Keratinocyte (primary cell): Measurements from ENCODE around the gene KIF24. TPM values are rescaled to one million over a fixed set of nuclear protein-coding genes. Genes with fewer than 3 reads are reported as not detected.

Experiments
- DNase-seq: peaks from one replicate; pipeline ENCODE4 v3.0.0-alpha.2; 2011; ENCODE audit warnings: low read depth, missing footprints, low spot score
- FAIRE-seq: peaks from 2 replicates; lab custom pipeline; 2011; peaks lifted over from hg19 to GRCh38; lab: Jason Lieb, UNC
- H2AFZ ChIP-seq: 2 replicates; pipeline ENCODE4 v1.6.0; 2012; ENCODE audit warnings: low read length, control low read depth, inconsistent platforms; ENCODE audit not compliant: control insufficient read depth
- H3K27ac ChIP-seq: 2 replicates; pipeline ENCODE4 v1.5.1; 2011; ENCODE audit warnings: low read length; ENCODE audit not compliant: control insufficient read depth, insufficient read depth
- H3K27me3 ChIP-seq: 3 replicates; pipeline ENCODE4 v1.6.0; 2011; ENCODE audit warnings: low read length; ENCODE audit not compliant: control insufficient read depth, insufficient read depth; ENCODE audit errors: extremely low read depth
- H3K36me3 ChIP-seq, 2 experiments: 2 replicates in 1 of 2; 3 replicates in 1 of 2; pipeline ENCODE4 v1.5.1; 2011; ENCODE audit warnings: low read length in 2 of 2, mild to moderate bottlenecking in 1 of 2; ENCODE audit not compliant: control insufficient read depth in 2 of 2, insufficient read depth in 2 of 2; ENCODE audit errors: extremely low read depth in 1 of 2
- H3K4me1 ChIP-seq: 3 replicates; pipeline ENCODE4 v1.5.1; 2011; ENCODE audit warnings: low read length; ENCODE audit not compliant: control insufficient read depth, insufficient read depth; ENCODE audit errors: extremely low read depth
- H3K4me2 ChIP-seq: 3 replicates; pipeline ENCODE4 v1.6.0; 2011; ENCODE audit warnings: low read depth, low read length; ENCODE audit not compliant: control insufficient read depth, insufficient read depth; ENCODE audit errors: extremely low read depth
- H3K4me3 ChIP-seq, 3 experiments: fragments of 200-600 bp in 1 of 3; sonication (generic) in 1 of 3; 2 replicates in 2 of 3; 3 replicates in 1 of 3; pipeline ENCODE4 v1.5.1; 2011 to 2016; ENCODE audit warnings: low read length in 3 of 3, mild to moderate bottlenecking in 3 of 3, control low read depth in 2 of 3, inconsistent platforms in 1 of 3, low read depth in 1 of 3, mixed read lengths in 1 of 3, mixed run types in 1 of 3, moderate library complexity in 1 of 3; ENCODE audit not compliant: control insufficient read depth in 2 of 3, insufficient read depth in 2 of 3; ENCODE audit errors: extremely low read depth in 1 of 3
- H3K79me2 ChIP-seq: 2 replicates; pipeline ENCODE4 v1.6.0; 2012; ENCODE audit warnings: low read length; ENCODE audit not compliant: control insufficient read depth, insufficient read depth
- H3K9ac ChIP-seq: 3 replicates; pipeline ENCODE4 v1.6.0; 2011; ENCODE audit warnings: low read length; ENCODE audit not compliant: control insufficient read depth, insufficient read depth; ENCODE audit errors: extremely low read depth
- H3K9me1 ChIP-seq: 3 replicates; pipeline ENCODE4 v1.6.0; 2011; ENCODE audit warnings: low read length; ENCODE audit not compliant: control insufficient read depth, insufficient read depth; ENCODE audit errors: extremely low read depth
- H3K9me3 ChIP-seq: 2 replicates; pipeline ENCODE4 v1.5.1; 2012; ENCODE audit warnings: low read depth, low read length; ENCODE audit not compliant: control insufficient read depth
- H4K20me1 ChIP-seq: 3 replicates; pipeline ENCODE4 v1.6.0; 2011; ENCODE audit warnings: low read length; ENCODE audit not compliant: control insufficient read depth, insufficient read depth; ENCODE audit errors: extremely low read depth
- EZH2 ChIP-seq: IDR thresholded peaks from one replicate; pipeline ENCODE4 v1.6.1; 2012; ENCODE audit warnings: inconsistent platforms, mild to moderate bottlenecking, low read length, moderate library complexity
- dilution Hi-C: fragments of 300-500 bp; cut with MboI; formaldehyde crosslinking; loops from one replicate; pipeline ENCODE4 v1.7.0; 2020; ENCODE audit warnings: low sequenced_read_pairs; ENCODE audit not compliant: extremely low pct_ligation_motif_present
- polyA plus RNA-seq, 5 experiments: library from polyadenylated mRNA; depleted of rRNA in 3 of 5; stranded (reverse) in 3 of 5; stranded (forward) in 1 of 5; unstranded in 1 of 5; fragments of >200 nt; gene quantifications; 1 replicate in 1 of 5; 2 replicates in 3 of 5; 3 replicates in 1 of 5; pipeline versions ENCODE4 v1.2.1 to v1.2.3, GENCODE V29; 2011 to 2012; ENCODE audit warnings: missing spikeins in 2 of 5, low read depth in 1 of 5, low replicate concordance in 1 of 5
- TF ChIP-seq, protein P1 (sequence below), 3 experiments: IDR thresholded peaks in 1 of 3; conservative IDR thresholded peaks in 1 of 3; optimal IDR thresholded peaks in 1 of 3; 2 replicates in 2 of 3; 3 replicates in 1 of 3; pipeline versions ENCODE3 to v1.5.1; 2011; ENCODE audit warnings: low read length in 3 of 3, mild to moderate bottlenecking in 3 of 3, moderate library complexity in 2 of 3, control low read depth in 1 of 3, inconsistent platforms in 1 of 3; ENCODE audit not compliant: insufficient read depth in 2 of 3; ENCODE audit errors: extremely low read depth in 1 of 3

KIF24 gene
- polyA plus RNA-seq, 1 donor (not counting 4 experiments of a cell fraction or from before 2014, with no cell fraction given): 1.8 TPM

DNA sequence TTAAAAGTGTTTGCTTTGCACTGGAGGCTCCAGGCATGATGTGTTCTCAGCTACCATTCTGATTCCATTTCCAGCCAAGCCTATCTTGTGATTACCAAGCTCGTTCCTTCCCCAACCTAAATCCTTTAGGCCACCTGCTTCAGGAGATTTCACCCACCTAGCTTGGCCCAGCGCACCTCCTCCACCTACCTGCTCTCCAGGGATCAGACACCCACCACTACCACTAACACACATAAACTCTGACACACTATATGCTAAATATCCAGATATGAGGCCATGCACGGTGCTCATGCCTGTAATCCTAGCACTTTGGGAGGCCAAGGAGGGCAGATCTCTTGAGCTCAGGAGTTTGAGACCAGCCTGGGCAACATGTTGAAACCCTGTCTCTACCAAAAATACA is 45.3 kb upstream of the KIF24 start:
- DNase-seq (no peak), FAIRE-seq (no peak)
- Histone ChIP-seq H3K79me2 (no peaks in the 10 kb centered on the region), H3K4me2 (no peak overlapping the region), H3K36me3 (peaks cover 5 to 16% of the 10 kb centered on the region in 2 experiments), H4K20me1 (peaks cover 7% of the 10 kb centered on the region), H2AFZ (no peak overlapping the region), H3K27me3 (peaks cover 14% of the 10 kb centered on the region), H3K9me3 (peaks cover 7% of the 10 kb centered on the region), H3K9me1 (no peaks in the 10 kb centered on the region), H3K4me1 (peaks cover 32% of the 10 kb centered on the region), H3K27ac (no peak overlapping the region), H3K9ac (no peak overlapping the region), H3K4me3 (no peak overlapping the region)
- TF ChIP-seq, protein P1, sequence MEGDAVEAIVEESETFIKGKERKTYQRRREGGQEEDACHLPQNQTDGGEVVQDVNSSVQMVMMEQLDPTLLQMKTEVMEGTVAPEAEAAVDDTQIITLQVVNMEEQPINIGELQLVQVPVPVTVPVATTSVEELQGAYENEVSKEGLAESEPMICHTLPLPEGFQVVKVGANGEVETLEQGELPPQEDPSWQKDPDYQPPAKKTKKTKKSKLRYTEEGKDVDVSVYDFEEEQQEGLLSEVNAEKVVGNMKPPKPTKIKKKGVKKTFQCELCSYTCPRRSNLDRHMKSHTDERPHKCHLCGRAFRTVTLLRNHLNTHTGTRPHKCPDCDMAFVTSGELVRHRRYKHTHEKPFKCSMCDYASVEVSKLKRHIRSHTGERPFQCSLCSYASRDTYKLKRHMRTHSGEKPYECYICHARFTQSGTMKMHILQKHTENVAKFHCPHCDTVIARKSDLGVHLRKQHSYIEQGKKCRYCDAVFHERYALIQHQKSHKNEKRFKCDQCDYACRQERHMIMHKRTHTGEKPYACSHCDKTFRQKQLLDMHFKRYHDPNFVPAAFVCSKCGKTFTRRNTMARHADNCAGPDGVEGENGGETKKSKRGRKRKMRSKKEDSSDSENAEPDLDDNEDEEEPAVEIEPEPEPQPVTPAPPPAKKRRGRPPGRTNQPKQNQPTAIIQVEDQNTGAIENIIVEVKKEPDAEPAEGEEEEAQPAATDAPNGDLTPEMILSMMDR (optimal IDR thresholded peaks at IDR 0.05 in 1 of 3, IDR thresholded peaks at IDR 0.05 in 1 of 3, conservative IDR thresholded peaks at IDR 0.05 in 1 of 3; ENCODE audit: extremely low read depth in 1 of 3, insufficient read depth in 2 of 3, low read length in 3 of 3): no peak
- no peak for TF ChIP-seq EZH2
- dilution Hi-C loops: no loop called here

DNA sequence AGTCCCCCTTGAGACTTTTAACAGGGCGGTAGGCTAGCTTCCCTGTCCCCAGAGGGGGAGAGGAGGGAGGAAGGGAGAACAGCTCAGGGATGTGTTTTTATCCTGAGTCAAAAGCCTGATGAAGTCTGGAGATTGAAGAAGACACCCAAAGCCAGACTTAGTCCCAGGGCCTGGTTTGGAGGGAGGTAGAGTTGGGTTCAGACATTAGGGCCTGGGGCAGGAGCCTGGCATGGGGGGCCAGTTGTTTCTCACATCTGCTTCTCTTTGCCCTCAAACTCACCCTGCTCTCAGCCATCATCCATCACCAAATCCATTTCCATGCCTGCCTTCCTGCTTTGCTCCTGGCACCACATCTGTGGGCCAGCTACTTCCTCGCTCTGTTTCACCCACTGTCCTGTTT is 44.7 kb upstream of the KIF24 start:
- H4K20me1 ChIP-seq: peaks cover 7% of the 10 kb centered on the region
- no peaks in the 10 kb centered on the region for H3K79me2 ChIP-seq
- H2AFZ ChIP-seq: no peak overlapping the region
- H3K4me1 ChIP-seq: peaks cover 29% of the 10 kb centered on the region
- no peak overlapping the region for H3K27ac ChIP-seq
- no peak overlapping the region for H3K9ac ChIP-seq
- H3K4me3 ChIP-seq: no peak overlapping the region
- no peak for DNase-seq
- peaks cover 14% of the 10 kb centered on the region for H3K27me3 ChIP-seq
- FAIRE-seq: no peak
- TF ChIP-seq, protein P1 (optimal IDR thresholded peaks at IDR 0.05 in 1 of 3, IDR thresholded peaks at IDR 0.05 in 1 of 3, conservative IDR thresholded peaks at IDR 0.05 in 1 of 3; ENCODE audit: extremely low read depth in 1 of 3, insufficient read depth in 2 of 3, low read length in 3 of 3): no peak
- no peak for TF ChIP-seq EZH2
- dilution Hi-C loops: no loop called here
- H3K9me3 ChIP-seq: peaks cover 7% of the 10 kb centered on the region
- H3K9me1 ChIP-seq: no peaks in the 10 kb centered on the region
- peaks cover 5 to 16% of the 10 kb centered on the region in 2 experiments for H3K36me3 ChIP-seq
- H3K4me2 ChIP-seq: no peak overlapping the region
